ENCODE measurements around the gene PLA2G1B. TPM values are rescaled to one million over a fixed set of nuclear protein-coding genes. Genes with fewer than 3 reads are reported as not detected.

The PLA2G1B gene
- total and polyA plus RNA-seq, 9 of the 15 experiments (the other 6 are each of a cell fraction or from before 2014, with no cell fraction given): 1.4 TPM; not detected in 8

GRCh38 chr12:120364487-120364886 is 36.9 kb upstream of the PLA2G1B start (continued):
- TF ChIP-seq SAFB2 (IDR thresholded peaks at IDR 0.05; ENCODE audit: borderline replicate concordance, low read depth, low read length, severe bottlenecking) (no peak), NR3C1 (CRISPR knock-in tag; IDR thresholded peaks at IDR 0.05) (no peak)

DNA sequence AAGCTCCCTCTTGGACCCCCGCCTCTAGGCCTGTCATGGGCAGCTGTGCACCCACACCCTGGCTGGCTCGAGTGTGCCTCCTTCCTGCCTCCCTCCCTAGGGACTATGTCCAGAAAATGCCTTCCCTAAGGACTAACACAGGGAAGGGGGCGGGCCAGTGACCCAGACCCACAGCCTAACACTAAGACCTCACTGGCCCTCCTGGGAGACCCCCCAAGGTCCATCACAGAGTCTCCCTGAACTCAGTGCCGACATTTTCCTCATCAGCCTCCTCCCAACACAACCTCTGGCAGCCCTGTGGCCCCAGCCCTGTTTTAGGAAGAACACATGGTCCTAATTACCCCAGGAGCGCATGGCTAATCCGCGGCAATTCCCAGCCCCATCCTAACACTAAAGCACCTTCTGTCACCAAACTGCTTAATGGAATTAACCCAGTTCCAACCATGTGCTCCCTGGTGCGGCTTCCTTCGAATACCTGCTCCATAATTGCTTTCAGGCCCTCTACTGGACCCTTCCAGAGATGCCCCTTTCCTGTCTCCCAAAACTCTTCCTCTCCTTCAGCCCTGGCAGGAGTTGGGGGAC is 35.8 kb upstream of the PLA2G1B start:
- WGBS (ENCODE audit: insufficient coverage, low coverage, missing lambda C conversion rate): 42% methylated on average over 9 of the region's 9 CpGs
- H3K9me3 ChIP-seq (replicated peaks; ENCODE audit: control insufficient read depth, insufficient read depth, low read depth, low read length): no peaks in the 10 kb centered on the region
- no peak overlapping the region for H3K4me2 ChIP-seq (ENCODE audit: insufficient read depth, low read length)
- ATAC-seq: no peak
- no peaks in the 10 kb centered on the region for H3K79me2 ChIP-seq (ENCODE audit: control insufficient read depth, insufficient read depth, low read length)
- peaks cover 26% of the 10 kb centered on the region for H4K20me1 ChIP-seq (replicated peaks; ENCODE audit: control insufficient read depth, insufficient read depth, low read length)
- ChIA-PET POLR2A (interaction anchor here (1.0 kb wide), 1 partner anchor 70 kb away, joined by 3 read pairs; the partner anchor contains the start of gene RNU4-1), CTCF (ENCODE audit: low intra/inter-chr PET ratio) (no interaction called here)
- TF ChIP-seq SMARCA5 (IDR thresholded peaks at IDR 0.05) (no peak), AFF4 (CRISPR knock-in tag; IDR thresholded peaks at IDR 0.05) (no peak), ZBTB7A (IDR thresholded peaks at IDR 0.05; ENCODE audit: borderline replicate concordance, control insufficient read depth, low read depth, low read length) (no peak), TAF1 (IDR thresholded peaks at IDR 0.05; ENCODE audit: control insufficient read depth, extremely low read depth, insufficient read depth, low read length, severe bottlenecking) (no peak), ATF1 (CRISPR knock-in tag; IDR thresholded peaks at IDR 0.05) (no peak), ATF1 (tag; IDR thresholded peaks at IDR 0.05) (no peak)
- H3K9ac ChIP-seq (ENCODE audit: insufficient read depth in 1 of 2, low read depth in 2 of 2, low read length in 2 of 2): no peak overlapping the region
- intact Hi-C loops (cut with micrococcal nuclease) (no loop called here), in situ Hi-C loops (cut with MboI) (no loop called here)
- no peak overlapping the region for H3K27ac ChIP-seq (ENCODE audit: extremely low read depth, low read depth, low read length)
- H3K9me1 ChIP-seq (ENCODE audit: control insufficient read depth, insufficient read depth, low read length): peaks cover 3% of the 10 kb centered on the region
- DNase-seq (ENCODE audit: extremely low read depth in 1 of 4, low spot score in 3 of 4): no peak
- BruUV-seq (replicated peaks): no TSS peak
- no peak overlapping the region for H2AFZ ChIP-seq (ENCODE audit: low read depth, low read length)
- peaks cover 0 to 24% of the 10 kb centered on the region in 2 experiments; a peak in 2 of 5 replicates for H3K4me1 ChIP-seq (replicated peaks in 1 of 2; ENCODE audit: control insufficient read depth in 2 of 2, insufficient read depth in 2 of 2, low read length in 2 of 2)
- no peak overlapping the region for H3K4me3 ChIP-seq
- H3K27me3 ChIP-seq (ENCODE audit: control insufficient read depth in 2 of 2, insufficient read depth in 2 of 2, low read length in 2 of 2): peaks cover 43 to 82% of the 10 kb centered on the region in 2 experiments; a peak in 4 of 5 replicates
- FAIRE-seq: no peak
- no peaks in the 10 kb centered on the region for H3K36me3 ChIP-seq (ENCODE audit: control insufficient read depth, insufficient read depth, low read length)

Data from K562 (cell line).